Cerebellar cortex (tissue), 1 donor: ENCODE data around the gene KCNIP1.

ENCODE experiments used
- DNase-seq: peaks from one replicate; pipeline ENCODE4 v3.0.0-alpha.2; 2015; ENCODE audit warnings: low spot score

Gene KCNIP1

GRCh38 chr5:170720179-170720578, 216.4 kb downstream of the KCNIP1 start:
- no peak for DNase-seq

DNA sequence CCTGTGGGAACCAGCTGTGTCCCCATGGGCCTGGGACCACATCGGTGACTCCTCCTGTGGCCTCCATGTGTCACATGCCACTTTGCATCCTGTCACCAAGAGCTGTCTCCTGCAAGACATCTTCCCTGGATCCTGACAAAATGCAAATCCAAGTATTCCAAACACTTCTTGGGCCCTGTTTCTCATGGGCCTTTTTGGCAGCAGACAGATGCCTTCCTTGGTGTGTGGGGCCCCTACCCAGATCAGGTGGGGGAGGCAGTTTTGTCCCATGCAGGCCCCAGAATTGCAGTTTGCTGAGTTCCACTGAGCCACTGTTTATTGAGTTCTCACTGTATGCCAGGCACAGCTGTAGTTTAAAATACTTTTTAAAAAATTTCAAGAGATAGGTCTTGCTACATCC, 217.2 kb downstream of the KCNIP1 start:
- no peak for DNase-seq

DNA sequence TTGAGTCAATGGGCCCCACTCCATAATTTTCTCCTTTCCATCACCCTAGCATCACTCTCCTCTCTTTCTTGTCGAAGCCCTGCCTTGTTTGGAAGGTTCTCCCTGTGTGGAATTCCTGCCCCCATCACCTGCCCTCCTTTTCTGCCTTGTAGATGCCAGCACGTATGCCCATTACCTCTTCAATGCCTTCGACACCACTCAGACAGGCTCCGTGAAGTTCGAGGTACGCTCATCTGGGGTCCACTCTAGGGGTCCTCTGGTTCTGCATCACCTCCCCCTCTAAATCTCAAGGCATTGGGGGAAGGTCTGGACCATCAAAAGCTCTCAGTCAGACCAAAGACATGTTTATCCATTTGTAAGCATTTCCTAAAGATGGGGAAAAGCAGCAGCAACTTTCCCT, 217.9 kb downstream of the KCNIP1 start:
- no peak for DNase-seq

DNA sequence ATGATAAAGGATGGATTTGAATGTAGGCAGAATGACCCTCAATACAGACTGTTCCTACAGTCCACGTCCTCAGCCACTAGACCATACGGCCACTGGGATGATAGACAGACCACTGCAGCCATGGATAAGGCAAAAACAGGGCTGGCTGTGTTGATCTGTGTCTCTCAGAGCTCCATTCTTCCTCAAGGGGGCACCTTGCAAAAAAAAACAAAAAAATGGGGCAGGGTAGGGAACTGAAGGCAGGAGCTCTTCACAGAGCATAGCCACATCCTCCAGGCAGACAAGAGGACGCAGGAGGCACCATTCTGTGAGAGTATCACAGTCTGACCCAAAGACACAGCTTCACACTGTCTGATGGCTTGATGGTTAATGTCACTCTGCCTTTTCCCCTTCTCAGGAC, 218.5 kb downstream of the KCNIP1 start:
- DNase-seq: no peak

GRCh38 chr5:170731052-170731451, 227.2 kb downstream of the KCNIP1 start:
- no peak for DNase-seq

GRCh38 chr5:170732685-170733084, 228.9 kb downstream of the KCNIP1 start:
- no peak for DNase-seq

DNA sequence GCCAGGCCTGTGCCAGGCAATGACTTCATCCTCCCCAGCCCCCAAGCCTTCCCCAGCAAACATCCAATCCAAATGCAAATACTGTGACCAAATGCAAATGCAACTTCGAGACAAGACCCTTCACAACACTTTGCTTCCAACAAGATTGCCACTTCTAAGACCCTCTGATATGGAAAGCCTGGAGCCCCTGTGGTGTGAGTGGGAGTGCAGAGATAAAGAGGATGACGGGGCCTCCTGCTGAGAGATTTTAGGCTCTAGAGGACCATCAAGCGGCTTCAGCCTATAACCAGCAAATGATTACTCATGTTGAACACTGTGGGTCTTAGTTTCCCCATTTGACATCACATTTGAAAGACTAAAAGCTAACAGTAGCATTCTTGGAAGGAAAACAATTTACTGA, 233.1 kb downstream of the KCNIP1 start:
- no peak for DNase-seq

DNA sequence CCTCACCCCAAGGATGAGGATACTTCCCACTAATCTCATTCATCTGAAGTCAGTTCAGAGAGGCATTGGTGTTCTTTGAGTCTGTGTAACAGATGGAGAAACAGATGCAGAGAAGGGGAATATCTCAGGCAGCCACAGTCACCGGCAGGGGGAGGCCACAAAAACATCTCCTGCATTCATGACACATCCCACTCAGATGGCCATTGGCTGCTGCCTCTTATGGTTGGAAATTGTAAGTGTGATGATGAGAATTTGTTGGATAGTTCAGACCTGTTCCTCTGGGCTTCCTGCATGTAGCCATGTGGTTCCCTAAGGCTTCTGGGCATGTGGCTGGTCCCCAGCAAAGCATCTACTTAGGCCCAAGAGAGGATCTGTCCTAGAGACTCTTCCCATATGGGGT, 233.8 kb downstream of the KCNIP1 start:
- DNase-seq: peak; percentile 30

DNA sequence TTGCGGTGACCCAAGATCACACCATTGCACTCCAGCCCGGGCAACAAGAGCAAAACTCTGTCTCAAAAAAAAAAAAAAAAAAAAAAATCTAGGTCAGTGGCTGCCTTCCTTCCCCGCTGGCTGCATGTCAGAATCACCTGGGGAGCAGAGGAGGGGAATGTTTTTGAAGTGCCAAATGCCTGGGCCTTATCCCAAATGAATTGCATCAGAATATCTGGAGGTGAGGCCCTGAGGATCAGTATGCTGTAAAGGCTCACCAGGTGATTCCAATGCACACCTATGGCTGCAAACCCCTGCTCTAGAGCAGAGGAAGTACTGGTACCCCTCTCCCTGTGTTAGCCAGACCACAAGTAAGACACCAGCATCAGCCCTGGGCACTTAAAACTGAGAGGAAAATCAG, 235.0 kb downstream of the KCNIP1 start:
- DNase-seq: peak; percentile 91

- DNase-seq: no peak
Measured at GRCh38 chr5:170739446-170739845, 235.6 kb downstream of the KCNIP1 start.

GRCh38 chr5:170740551-170741205, 236.9 kb downstream of the KCNIP1 start:
- DNase-seq: peak; percentile 93

DNA sequence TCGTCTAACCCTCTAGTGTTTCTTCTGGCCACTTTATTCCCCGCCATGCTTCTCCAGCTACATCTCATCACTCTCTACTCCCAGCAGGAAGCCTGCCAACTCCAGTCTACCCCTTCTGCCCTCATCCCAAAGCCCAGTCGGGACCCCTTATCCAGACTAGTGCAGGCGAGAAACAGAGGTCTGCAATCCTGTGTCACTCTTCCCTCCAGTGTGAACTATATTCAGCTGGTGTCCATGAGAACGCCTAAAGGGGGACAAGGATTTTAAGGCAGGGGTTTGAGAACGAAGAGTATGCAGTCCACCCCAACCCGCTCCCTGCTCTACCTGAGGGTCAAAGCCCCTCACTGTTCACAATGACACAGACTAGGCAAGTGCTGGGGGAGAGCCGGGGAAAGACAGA, 238.0 kb downstream of the KCNIP1 start:
- no peak for DNase-seq

GRCh38 chr5:170743876-170744212, 240.0 kb downstream of the KCNIP1 start:
- no peak for DNase-seq

GRCh38 chr5:170745481-170746071, 241.8 kb downstream of the KCNIP1 start:
- DNase-seq: peak; percentile 27

GRCh38 chr5:170746075-170746960, 242.5 kb downstream of the KCNIP1 start:
- no peak for DNase-seq

- no peak for DNase-seq
Measured at GRCh38 chr5:170746961-170747340, 243.1 kb downstream of the KCNIP1 start.

- no peak for DNase-seq
Measured at GRCh38 chr5:170747357-170747756, 243.5 kb downstream of the KCNIP1 start.

GRCh38 chr5:170747851-170748250, 244.0 kb downstream of the KCNIP1 start:
- no peak for DNase-seq

GRCh38 chr5:170748951-170749471, 245.2 kb downstream of the KCNIP1 start:
- no peak for DNase-seq

DNA sequence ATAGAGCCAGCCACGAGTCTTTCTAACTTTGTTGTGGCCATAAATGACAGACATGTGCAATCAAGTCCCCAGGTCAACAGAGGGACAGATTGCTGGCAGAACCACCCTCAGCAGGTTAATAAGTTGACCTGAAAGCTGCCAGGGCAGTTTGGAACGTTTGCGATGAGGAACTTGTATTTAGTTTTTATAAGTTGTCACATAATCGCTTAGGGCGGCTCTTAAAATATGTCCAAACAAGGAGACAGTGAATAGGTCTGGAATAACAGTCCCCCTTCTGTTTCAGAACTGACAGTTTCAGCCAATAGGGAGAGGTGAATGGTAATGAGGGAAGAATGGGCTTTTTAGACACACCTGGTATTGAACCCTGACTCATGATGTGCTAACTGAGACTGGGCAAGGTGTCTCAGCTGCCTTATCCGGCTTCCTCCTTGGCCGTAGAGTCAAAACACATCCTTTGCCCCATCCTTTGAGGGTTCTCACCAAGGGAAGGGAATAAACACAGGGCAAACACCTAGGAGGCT, 246.2 kb downstream of the KCNIP1 start:
- no peak for DNase-seq

DNA sequence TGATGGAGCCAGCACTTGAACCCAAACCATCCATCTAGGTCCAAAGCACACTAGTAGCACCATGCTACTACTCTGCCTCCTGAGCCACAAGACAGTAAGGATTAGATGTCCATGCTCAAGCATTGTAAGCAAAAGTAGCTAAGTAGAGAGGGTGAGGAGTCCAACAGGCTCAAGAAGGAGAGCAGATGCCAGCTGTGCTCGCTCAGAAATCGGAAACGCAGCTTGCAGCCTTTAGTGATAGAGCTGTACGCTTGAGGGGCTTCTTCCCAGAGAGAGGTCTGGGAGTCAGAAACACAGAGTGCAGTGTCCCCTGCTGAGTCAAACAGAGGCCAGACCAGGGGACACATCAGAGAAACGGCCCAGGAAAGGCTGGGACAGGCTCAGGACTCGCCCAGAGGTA, 247.0 kb downstream of the KCNIP1 start:
- DNase-seq: no peak

DNA sequence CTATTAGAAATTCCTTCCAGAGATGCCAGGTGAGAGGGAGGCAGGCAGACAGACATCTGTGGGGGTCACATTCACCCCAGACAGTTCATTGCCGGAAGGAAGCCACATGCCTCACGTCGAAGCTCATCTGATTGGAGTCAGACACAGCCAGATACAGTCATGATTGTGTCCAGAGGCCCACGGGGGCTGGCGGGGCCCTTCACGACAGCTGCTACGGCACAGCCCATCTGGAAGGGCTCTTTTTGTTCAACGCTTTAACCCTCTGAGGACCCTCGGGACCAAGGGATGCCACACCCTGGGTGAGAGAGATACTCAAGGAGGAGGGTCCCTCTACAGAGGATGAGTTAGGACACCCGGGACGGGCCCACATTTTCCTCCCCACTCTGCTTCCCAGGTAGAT, 247.8 kb downstream of the KCNIP1 start:
- DNase-seq: no peak
